HL-60 (cell line): ENCODE measurements around the gene C3.
"Not testable (repeated sequence)": the region's sequence is repeated elsewhere in the genome, so short reads cannot be mapped to it uniquely, and the experiment has no call there.

Experiments
- CTCF ChIP-seq: IDR thresholded peaks from one replicate; pipeline ENCODE4 v1.5.1; 2011; ENCODE audit warnings: low read length, control low read depth, inconsistent platforms; ENCODE audit not compliant: insufficient read depth
- POLR2AphosphoS5 ChIP-seq: IDR thresholded peaks from 2 replicates; pipeline ENCODE4 v1.6.1; 2012; ENCODE audit warnings: low read depth
- REST ChIP-seq: IDR thresholded peaks from 2 replicates; pipeline ENCODE4 v1.6.1; 2012; ENCODE audit warnings: low read depth; ENCODE audit not compliant: insufficient replicate concordance

GRCh38 chr19:6632747-6633455 lies 87.5 kb downstream of the C3 start:
- TF ChIP-seq CTCF = peak; percentile 55
- TF ChIP-seq REST, POLR2AphosphoS5: not testable (repeated sequence)
